ENCODE results near the gene MTA3.

Gene MTA3

GRCh38 chr2:42762823-42763804 lies 194.7 kb downstream of the MTA3 start:
- Histone ChIP-seq H3K27me3 (ENCODE audit: control insufficient read depth, insufficient read depth, low read length) (no peaks in the 10 kb centered on the region), H3K4me1 (ENCODE audit: control insufficient read depth, insufficient read depth, low read length) (no peaks in the 10 kb centered on the region; the same call in 1 of the 2 replicates), H3K4me3 (ENCODE audit: low read depth, low read length) (no peak overlapping the region), H3K9me3 (ENCODE audit: control insufficient read depth, insufficient read depth, low read depth, low read length) (no peaks in the 10 kb centered on the region), H3K36me3 (ENCODE audit: control insufficient read depth, insufficient read depth, low read length) (no peaks in the 10 kb centered on the region), H3K27ac (ENCODE audit: low read depth, low read length) (no peak overlapping the region), H3K9ac (ENCODE audit: low read length) (no peak overlapping the region)

GRCh38 chr2:42764096-42764495 lies 195.7 kb downstream of the MTA3 start, which contains the start of gene OXER1:
TSS of gene OXER1 (minus strand) at chr2:42764135. CDS start at chr2:42764062, 73 bp downstream.
- Histone ChIP-seq H3K4me3 (ENCODE audit: low read depth, low read length) (no peak within 1 kb of the TSS), H3K9ac (ENCODE audit: low read length) (no peak within 1 kb of the TSS), H3K4me1 (ENCODE audit: control insufficient read depth, insufficient read depth, low read length) (no peaks in the 10 kb centered on the region; the same call in 1 of the 2 replicates), H3K36me3 (ENCODE audit: control insufficient read depth, insufficient read depth, low read length) (no peaks in the 10 kb centered on the region), H3K9me3 (ENCODE audit: control insufficient read depth, insufficient read depth, low read depth, low read length) (no peaks in the 10 kb centered on the region), H3K27ac (ENCODE audit: low read depth, low read length) (no peak within 1 kb of the TSS), H3K27me3 (ENCODE audit: control insufficient read depth, insufficient read depth, low read length) (no peaks in the 10 kb centered on the region)

- Histone ChIP-seq H3K27me3 (ENCODE audit: control insufficient read depth, insufficient read depth, low read length) (no peaks in the 10 kb centered on the region), H3K9ac (ENCODE audit: low read length) (no peak overlapping the region), H3K36me3 (ENCODE audit: control insufficient read depth, insufficient read depth, low read length) (no peaks in the 10 kb centered on the region), H3K27ac (ENCODE audit: low read depth, low read length) (no peak overlapping the region), H3K9me3 (ENCODE audit: control insufficient read depth, insufficient read depth, low read depth, low read length) (no peaks in the 10 kb centered on the region), H3K4me1 (ENCODE audit: control insufficient read depth, insufficient read depth, low read length) (no peaks in the 10 kb centered on the region; the same call in 1 of the 2 replicates), H3K4me3 (ENCODE audit: low read depth, low read length) (no peak overlapping the region)
Measured at GRCh38 chr2:42764901-42765300, 196.5 kb downstream of the MTA3 start.

- H3K27ac ChIP-seq (ENCODE audit: low read depth, low read length), result no peak overlapping the region
- H3K9ac ChIP-seq (ENCODE audit: low read length), result no peak overlapping the region
Measured at GRCh38 chr2:42765686-42766085, 197.3 kb downstream of the MTA3 start.

GRCh38 chr2:42767080-42767898 lies 198.9 kb downstream of the MTA3 start:
- Histone ChIP-seq H3K4me3 (ENCODE audit: low read depth, low read length) (no peak overlapping the region), H3K36me3 (ENCODE audit: control insufficient read depth, insufficient read depth, low read length) (no peaks in the 10 kb centered on the region), H3K4me1 (ENCODE audit: control insufficient read depth, insufficient read depth, low read length) (no peaks in the 10 kb centered on the region; the same call in 1 of the 2 replicates), H3K27me3 (ENCODE audit: control insufficient read depth, insufficient read depth, low read length) (no peaks in the 10 kb centered on the region), H3K9ac (ENCODE audit: low read length) (no peak overlapping the region), H3K9me3 (ENCODE audit: control insufficient read depth, insufficient read depth, low read depth, low read length) (no peaks in the 10 kb centered on the region), H3K27ac (ENCODE audit: low read depth, low read length) (no peak overlapping the region)

More at GRCh38 chr2:42765686-42766085, 197.3 kb downstream of the MTA3 start:
- Histone ChIP-seq H3K4me3 (ENCODE audit: low read depth, low read length) (no peak overlapping the region), H3K36me3 (ENCODE audit: control insufficient read depth, insufficient read depth, low read length) (no peaks in the 10 kb centered on the region), H3K9me3 (ENCODE audit: control insufficient read depth, insufficient read depth, low read depth, low read length) (no peaks in the 10 kb centered on the region), H3K27me3 (ENCODE audit: control insufficient read depth, insufficient read depth, low read length) (no peaks in the 10 kb centered on the region), H3K4me1 (ENCODE audit: control insufficient read depth, insufficient read depth, low read length) (no peaks in the 10 kb centered on the region; the same call in 1 of the 2 replicates)

GRCh38 chr2:42767899-42768705 lies 199.7 kb downstream of the MTA3 start:
- no peaks in the 10 kb centered on the region for H3K9me3 ChIP-seq (ENCODE audit: control insufficient read depth, insufficient read depth, low read depth, low read length)
- no peaks in the 10 kb centered on the region for H3K27me3 ChIP-seq (ENCODE audit: control insufficient read depth, insufficient read depth, low read length)
- no peak overlapping the region for H3K27ac ChIP-seq (ENCODE audit: low read depth, low read length)
- H3K36me3 ChIP-seq (ENCODE audit: control insufficient read depth, insufficient read depth, low read length), result no peaks in the 10 kb centered on the region
- peaks cover 3% of the 10 kb centered on the region; the same call in 1 of the 2 replicates for H3K4me1 ChIP-seq (ENCODE audit: control insufficient read depth, insufficient read depth, low read length)
- no peak overlapping the region for H3K9ac ChIP-seq (ENCODE audit: low read length)
- no peak overlapping the region for H3K4me3 ChIP-seq (ENCODE audit: low read depth, low read length)

GRCh38 chr2:42768706-42769256 lies 200.3 kb downstream of the MTA3 start:
- Histone ChIP-seq H3K27ac (ENCODE audit: low read depth, low read length) (no peak overlapping the region), H3K4me1 (ENCODE audit: control insufficient read depth, insufficient read depth, low read length) (peaks cover 6% of the 10 kb centered on the region; the same call in 1 of the 2 replicates), H3K9me3 (ENCODE audit: control insufficient read depth, insufficient read depth, low read depth, low read length) (no peaks in the 10 kb centered on the region), H3K27me3 (ENCODE audit: control insufficient read depth, insufficient read depth, low read length) (no peaks in the 10 kb centered on the region), H3K9ac (ENCODE audit: low read length) (no peak overlapping the region), H3K36me3 (ENCODE audit: control insufficient read depth, insufficient read depth, low read length) (no peaks in the 10 kb centered on the region), H3K4me3 (ENCODE audit: low read depth, low read length) (no peak overlapping the region)

GRCh38 chr2:42769583-42770287 lies 201.3 kb downstream of the MTA3 start:
- Histone ChIP-seq H3K27ac (ENCODE audit: low read depth, low read length) (no peak overlapping the region), H3K27me3 (ENCODE audit: control insufficient read depth, insufficient read depth, low read length) (no peaks in the 10 kb centered on the region), H3K4me1 (ENCODE audit: control insufficient read depth, insufficient read depth, low read length) (peaks cover 10% of the 10 kb centered on the region), H3K9me3 (ENCODE audit: control insufficient read depth, insufficient read depth, low read depth, low read length) (no peaks in the 10 kb centered on the region), H3K9ac (ENCODE audit: low read length) (no peak overlapping the region), H3K4me3 (ENCODE audit: low read depth, low read length) (no peak overlapping the region), H3K36me3 (ENCODE audit: control insufficient read depth, insufficient read depth, low read length) (no peaks in the 10 kb centered on the region)

- Histone ChIP-seq H3K36me3 (ENCODE audit: control insufficient read depth, insufficient read depth, low read length) (no peaks in the 10 kb centered on the region), H3K4me3 (ENCODE audit: low read depth, low read length) (no peak overlapping the region), H3K4me1 (ENCODE audit: control insufficient read depth, insufficient read depth, low read length) (peaks cover 10% of the 10 kb centered on the region), H3K27ac (ENCODE audit: low read depth, low read length) (no peak overlapping the region), H3K27me3 (ENCODE audit: control insufficient read depth, insufficient read depth, low read length) (no peaks in the 10 kb centered on the region), H3K9ac (ENCODE audit: low read length) (no peak overlapping the region), H3K9me3 (ENCODE audit: control insufficient read depth, insufficient read depth, low read depth, low read length) (no peaks in the 10 kb centered on the region)
Measured at GRCh38 chr2:42770288-42771131, 202.1 kb downstream of the MTA3 start.
